H1 (cell line): ENCODE results near the gene RDM1. TPM values are rescaled to one million over a fixed set of nuclear protein-coding genes. Genes with fewer than 3 reads are reported as not detected.

ENCODE experiments used
- ASH2L ChIP-seq: fragments of 200-600, 300-600 bp; sonication (generic); IDR thresholded peaks from one replicate; pipeline ENCODE4 v1.7.1; 2017; ENCODE audit warnings: low read length
- CHD2 ChIP-seq: IDR thresholded peaks from 2 replicates; pipeline ENCODE4 v1.6.1; 2012; ENCODE audit warnings: low read length, improper control_type of control experiment
- CHD7 ChIP-seq: fragments of 300-600 bp; sonication (generic); IDR thresholded peaks from 2 replicates; pipeline ENCODE4 v1.7.1; 2012; ENCODE audit warnings: low read length, moderate library complexity, mild to moderate bottlenecking, inconsistent platforms; ENCODE audit not compliant: insufficient replicate concordance
- CREB1 ChIP-seq: IDR thresholded peaks from 2 replicates; pipeline ENCODE4 v1.6.1; 2012; ENCODE audit warnings: inconsistent platforms
- EGR1 ChIP-seq: IDR thresholded peaks from 2 replicates; pipeline ENCODE4 v1.6.1; 2011; ENCODE audit warnings: low read depth, low read length, borderline replicate concordance
- KDM4A ChIP-seq: IDR thresholded peaks from one replicate; pipeline ENCODE4 v1.7.1; 2012; ENCODE audit warnings: low read depth, mild to moderate bottlenecking, moderate library complexity, low read length, inconsistent platforms; ENCODE audit not compliant: severe bottlenecking
- POLR2A ChIP-seq, 2 experiments: IDR thresholded peaks; 1 replicate in 1 of 2; 2 replicates in 1 of 2; pipeline ENCODE4 v1.6.1; 2011; ENCODE audit warnings: low read depth in 2 of 2, low read length in 2 of 2, mild to moderate bottlenecking in 2 of 2; ENCODE audit errors: control extremely low read depth in 1 of 2
- RBBP5 ChIP-seq: IDR thresholded peaks from 2 replicates; pipeline ENCODE4 v1.7.1; 2012; ENCODE audit warnings: low read depth, mild to moderate bottlenecking, inconsistent platforms, low read length, moderate library complexity, borderline replicate concordance
- polyA plus RNA-seq, 7 experiments: library from polyadenylated mRNA; depleted of rRNA in 3 of 7; stranded (reverse) in 5 of 7; unstranded in 2 of 7; fragments of >200 nt in 5 of 7; fragments of 200-250 nt in 2 of 7; gene quantifications; 1 replicate in 5 of 7; 2 replicates in 1 of 7; 4 replicates in 1 of 7; pipeline versions ENCODE4 v1.2.1 to v1.2.3, GENCODE V29; 2011 to 2013; ENCODE audit warnings: missing spikeins in 2 of 7, mixed read lengths in 2 of 7
- total RNA-seq: library from RNA; stranded (reverse); fragmentation: NEBNext Ultra II Directional; extraction: Animal tissue kit (Norgen Biotek cat#: 25700); gene quantifications from 2 replicates; pipeline ENCODE4 v1.2.1, GENCODE V29; 2021
- TF ChIP-seq, protein P1 (sequence below), 3 experiments: IDR thresholded peaks; 1 replicate in 2 of 3; 2 replicates in 1 of 3; pipeline versions ENCODE4 v1.5.1 to v1.6.1; 2011; ENCODE audit warnings: low read length in 3 of 3, mild to moderate bottlenecking in 3 of 3, inconsistent platforms in 2 of 3, low read depth in 1 of 3, moderate library complexity in 1 of 3; ENCODE audit not compliant: insufficient read depth in 1 of 3; ENCODE audit errors: control extremely low read depth in 1 of 3

The RDM1 gene
- total and polyA plus RNA-seq, 2 of the 8 experiments (the other 6 are each of a cell fraction or from before 2014, with no cell fraction given) = 7.3 to 9.7 TPM

DNA sequence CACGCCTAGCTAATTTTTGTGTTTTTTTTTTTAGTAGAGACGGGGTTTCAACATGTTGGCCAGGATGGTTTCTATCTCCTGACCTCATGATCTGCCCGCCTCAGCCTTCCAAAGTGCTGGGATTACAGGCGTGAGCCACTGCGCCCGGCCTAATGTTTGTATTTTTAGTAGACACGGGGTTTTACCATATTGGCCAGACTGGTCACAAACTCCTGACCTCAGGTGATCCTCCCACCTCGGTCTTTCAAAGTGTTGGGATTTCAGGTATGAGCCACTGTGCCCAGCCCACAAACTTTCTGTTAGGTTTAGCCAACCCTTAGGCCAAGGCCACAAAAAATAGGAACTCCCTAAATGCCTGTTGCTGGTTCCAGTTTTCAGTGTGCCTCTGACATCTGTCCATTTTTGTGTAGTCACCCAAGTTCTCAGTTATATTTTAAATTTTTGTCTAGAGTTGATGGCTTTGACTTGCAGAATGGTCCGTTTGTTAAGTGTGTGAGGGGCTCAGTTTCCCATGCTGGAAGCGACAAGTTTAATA lies 38.0 kb upstream of the RDM1 start (continued):
- TF ChIP-seq, protein P1, sequence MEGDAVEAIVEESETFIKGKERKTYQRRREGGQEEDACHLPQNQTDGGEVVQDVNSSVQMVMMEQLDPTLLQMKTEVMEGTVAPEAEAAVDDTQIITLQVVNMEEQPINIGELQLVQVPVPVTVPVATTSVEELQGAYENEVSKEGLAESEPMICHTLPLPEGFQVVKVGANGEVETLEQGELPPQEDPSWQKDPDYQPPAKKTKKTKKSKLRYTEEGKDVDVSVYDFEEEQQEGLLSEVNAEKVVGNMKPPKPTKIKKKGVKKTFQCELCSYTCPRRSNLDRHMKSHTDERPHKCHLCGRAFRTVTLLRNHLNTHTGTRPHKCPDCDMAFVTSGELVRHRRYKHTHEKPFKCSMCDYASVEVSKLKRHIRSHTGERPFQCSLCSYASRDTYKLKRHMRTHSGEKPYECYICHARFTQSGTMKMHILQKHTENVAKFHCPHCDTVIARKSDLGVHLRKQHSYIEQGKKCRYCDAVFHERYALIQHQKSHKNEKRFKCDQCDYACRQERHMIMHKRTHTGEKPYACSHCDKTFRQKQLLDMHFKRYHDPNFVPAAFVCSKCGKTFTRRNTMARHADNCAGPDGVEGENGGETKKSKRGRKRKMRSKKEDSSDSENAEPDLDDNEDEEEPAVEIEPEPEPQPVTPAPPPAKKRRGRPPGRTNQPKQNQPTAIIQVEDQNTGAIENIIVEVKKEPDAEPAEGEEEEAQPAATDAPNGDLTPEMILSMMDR (IDR thresholded peaks at IDR 0.05; ENCODE audit: control extremely low read depth in 1 of 3, insufficient read depth in 1 of 3, low read depth in 1 of 3, low read length in 3 of 3) = no peak
- TF ChIP-seq CREB1 (no peak), EGR1 (no peak), CHD7 (no peak), RBBP5 (no peak), POLR2A (IDR thresholded peaks at IDR 0.05; ENCODE audit: control extremely low read depth in 1 of 2, low read depth in 2 of 2, low read length in 2 of 2) (no peak), KDM4A (no peak), ASH2L (no peak), CHD2 (no peak)
- TF ChIP-seq, all 59 proteins: peak for 0
